ENCODE results near the gene ACE. TPM values are rescaled to one million over a fixed set of nuclear protein-coding genes. Genes with fewer than 3 reads are reported as not detected.
A peak's percentile ranks its signal among the peaks of the same experiment; 100 is the strongest.

The ACE gene
- total RNA-seq, 1 experiment from 2014 or later = 7.6 TPM

DNA sequence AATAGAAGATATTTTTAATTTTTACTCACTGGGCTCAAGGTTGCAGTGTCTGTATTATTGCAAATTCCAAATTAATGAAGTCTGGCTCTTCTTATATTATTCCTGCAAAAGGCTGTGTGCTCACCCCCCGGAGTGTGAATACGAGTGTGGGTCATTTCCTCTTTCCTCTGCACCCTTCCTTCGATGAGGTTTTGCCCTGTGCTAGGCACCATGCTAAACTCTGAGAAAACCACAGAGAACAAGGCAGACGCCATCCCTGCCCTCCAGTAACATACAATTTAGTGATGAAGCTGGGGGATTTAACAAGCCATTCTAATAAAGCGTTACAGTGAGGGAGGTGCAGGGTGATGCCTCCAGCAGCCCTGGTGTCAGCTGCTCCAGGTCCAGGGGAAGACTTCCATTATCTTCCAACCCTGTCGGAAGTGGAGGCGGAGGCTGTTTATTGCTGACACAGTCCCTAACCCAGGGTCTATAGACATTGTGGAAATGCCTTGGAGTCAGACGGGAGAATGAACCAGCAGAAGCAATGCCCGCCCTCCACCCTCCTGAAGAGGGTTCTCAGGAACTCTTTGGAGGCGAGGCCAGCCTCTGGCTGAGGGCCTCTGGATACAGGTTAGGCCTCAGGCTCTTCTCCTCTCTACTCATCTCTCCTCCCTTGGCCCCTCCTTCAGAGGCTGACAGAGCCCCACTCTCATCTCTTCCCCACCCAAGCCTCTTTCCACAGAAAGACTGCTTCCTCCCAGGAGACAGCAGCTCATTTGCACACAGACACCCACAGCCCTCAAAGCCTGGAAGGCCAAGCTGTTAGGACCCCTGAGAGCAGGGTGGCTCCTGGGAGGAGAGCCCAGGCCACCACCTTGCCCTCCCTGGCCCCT is 2.0 kb upstream of the ACE start:
- no peak for DNase-seq (ENCODE audit: low spot score)

DNA sequence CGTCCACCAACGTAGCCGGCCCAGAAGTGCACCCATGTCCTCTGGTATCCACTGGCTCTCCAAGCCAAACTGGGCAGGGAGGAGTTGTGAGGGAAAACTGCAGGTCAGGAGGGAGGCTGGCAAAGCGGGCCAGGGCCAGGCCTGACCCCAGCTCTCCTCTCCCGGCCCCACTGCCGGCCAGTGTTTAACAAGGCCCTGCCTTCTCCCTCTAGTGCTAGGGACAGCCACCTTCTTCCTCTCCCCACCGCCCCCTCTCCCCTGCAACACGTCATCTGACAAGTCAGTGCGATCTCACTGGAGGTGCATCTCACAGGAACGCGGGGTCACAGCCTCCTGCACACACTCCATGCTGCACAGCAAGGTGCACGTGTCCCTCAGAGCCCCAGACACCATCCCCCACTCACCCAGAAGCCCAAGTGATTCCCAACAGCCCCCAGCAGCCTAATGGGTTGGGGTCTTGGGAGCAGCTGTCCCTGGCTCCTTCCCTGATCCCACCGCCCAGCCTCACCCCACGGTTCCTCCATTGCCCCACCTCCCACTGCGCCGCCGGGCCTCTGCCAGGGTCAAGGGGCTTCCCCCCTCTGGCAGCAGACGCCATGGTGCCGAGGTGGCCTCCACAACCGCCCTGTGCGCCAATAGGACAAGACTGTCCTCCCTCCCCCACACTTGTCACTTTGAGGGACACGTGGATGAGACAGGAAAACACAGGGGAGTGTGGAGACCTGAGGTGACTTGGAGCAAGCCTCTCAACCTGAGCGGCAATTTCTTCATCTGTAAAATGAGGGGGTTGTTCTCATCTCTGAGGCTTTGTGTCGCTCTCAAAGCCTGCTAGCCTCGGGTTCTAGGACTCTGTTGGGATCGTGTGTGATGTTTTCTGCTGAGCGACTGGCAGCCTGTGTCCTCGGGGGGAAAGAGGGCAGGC is 1.1 kb upstream of the ACE start:
- DNase-seq (ENCODE audit: low spot score) = no peak

GRCh38 chr17:63476459-63476853 is 405 bp upstream of the ACE start:
- no peak for DNase-seq (ENCODE audit: low spot score)

DNA sequence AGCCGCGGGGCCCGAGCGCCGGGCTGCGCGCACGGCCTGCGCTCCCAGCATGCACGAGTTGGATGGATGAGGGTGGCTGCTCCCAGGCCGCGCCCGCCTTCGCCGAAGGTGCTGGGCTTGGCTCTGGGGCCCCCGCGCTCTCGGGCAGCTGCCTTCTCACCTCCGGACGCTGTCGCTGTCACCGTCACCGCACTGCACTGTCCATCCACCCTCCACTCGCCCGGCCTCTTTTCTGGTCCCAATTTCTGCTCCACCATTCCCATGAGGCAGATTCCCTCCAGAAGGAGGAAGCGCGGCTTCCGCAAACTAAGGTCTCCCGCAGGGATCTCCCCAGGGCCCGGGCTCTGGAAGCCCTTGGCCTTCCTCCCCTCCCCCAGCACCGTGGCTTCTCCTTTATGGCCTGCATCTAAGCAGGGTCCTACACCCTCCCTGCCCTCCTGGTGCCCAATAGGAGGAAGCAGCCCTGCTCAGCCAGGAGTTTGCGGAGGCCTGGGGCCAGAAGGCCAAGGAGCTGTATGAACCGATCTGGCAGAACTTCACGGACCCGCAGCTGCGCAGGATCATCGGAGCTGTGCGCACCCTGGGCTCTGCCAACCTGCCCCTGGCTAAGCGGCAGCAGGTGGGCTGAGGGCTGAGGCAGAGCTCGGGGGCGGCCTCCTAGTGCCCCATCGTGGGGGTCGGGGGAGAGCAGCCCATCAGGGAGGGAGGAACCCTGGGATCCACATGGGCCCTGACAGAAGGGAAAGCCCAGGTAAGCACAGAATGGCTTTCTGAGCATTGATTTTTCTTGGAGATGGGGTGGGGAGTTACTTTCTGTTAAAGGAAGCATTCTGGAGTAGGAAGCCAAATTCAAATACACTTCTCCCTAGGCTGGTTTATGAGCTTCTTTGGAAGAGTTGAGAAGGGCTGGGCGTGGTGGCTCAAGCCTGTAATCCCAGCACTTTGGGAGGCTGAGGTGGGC is 899 bp downstream of the ACE start:
- DNase-seq (ENCODE audit: low spot score) = no peak

DNA sequence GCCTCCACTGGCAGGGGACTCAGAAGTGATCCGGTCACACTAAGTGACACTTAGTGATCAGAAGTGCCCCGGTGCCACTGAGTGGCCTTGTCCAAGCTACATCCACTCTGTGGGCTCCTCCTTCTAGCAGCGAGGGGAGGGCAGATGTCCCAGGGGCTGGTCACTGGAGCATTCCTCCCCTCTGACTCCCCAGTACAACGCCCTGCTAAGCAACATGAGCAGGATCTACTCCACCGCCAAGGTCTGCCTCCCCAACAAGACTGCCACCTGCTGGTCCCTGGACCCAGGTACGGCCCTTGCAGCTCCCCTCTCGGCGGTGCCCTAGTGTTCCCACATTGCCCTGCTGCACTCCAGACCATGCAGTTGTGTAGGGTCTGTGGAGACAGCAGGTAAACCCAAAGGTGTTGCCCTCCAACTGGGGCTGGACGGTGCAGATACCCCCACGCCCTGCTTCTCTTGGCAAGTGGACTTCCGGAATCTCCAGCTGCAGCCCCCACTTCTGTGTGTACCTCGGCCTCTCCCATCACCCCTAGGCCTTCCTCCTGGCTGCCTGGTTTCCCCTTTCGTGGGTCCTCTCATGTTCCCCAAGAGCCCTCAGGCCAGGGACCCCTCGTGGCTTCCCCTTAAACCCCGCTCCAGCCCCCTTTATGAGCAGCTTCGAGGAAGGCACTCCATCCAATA is 2.1 kb downstream of the ACE start:
- peak; percentile 96 for DNase-seq (ENCODE audit: low spot score)

DNA sequence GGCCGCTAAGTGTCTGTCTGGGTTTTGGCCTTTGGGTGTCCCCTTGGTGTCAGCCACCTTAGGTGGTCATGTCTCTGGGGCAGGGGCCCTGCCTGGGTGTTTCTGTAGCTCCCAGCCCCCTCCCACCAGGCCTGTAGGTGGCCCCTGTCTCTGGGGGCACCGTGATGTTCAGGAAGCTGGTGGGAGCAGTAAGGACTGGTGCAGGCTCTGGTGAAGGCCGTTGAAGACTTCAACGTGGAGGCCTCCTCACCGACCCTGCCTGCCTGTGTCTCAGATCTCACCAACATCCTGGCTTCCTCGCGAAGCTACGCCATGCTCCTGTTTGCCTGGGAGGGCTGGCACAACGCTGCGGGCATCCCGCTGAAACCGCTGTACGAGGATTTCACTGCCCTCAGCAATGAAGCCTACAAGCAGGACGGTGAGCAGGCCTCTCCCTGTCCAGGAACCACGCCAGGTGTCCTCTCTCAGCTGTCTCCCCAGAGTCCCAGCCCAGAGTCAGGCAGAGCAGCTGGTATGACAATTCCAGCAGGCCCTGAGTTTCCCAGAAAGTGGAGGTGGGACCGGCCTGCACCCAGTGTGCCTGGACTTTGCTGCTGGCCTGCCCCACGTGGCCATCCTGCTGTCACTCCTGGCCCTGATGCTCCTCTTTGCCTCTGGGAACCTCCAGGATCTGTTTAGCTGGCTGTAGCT is 2.8 kb downstream of the ACE start:
- no peak for DNase-seq (ENCODE audit: low spot score)

- DNase-seq (ENCODE audit: low spot score) = no peak
These were observed 3.4 kb downstream of the ACE start for GRCh38 chr17:63480192-63480784.

DNA sequence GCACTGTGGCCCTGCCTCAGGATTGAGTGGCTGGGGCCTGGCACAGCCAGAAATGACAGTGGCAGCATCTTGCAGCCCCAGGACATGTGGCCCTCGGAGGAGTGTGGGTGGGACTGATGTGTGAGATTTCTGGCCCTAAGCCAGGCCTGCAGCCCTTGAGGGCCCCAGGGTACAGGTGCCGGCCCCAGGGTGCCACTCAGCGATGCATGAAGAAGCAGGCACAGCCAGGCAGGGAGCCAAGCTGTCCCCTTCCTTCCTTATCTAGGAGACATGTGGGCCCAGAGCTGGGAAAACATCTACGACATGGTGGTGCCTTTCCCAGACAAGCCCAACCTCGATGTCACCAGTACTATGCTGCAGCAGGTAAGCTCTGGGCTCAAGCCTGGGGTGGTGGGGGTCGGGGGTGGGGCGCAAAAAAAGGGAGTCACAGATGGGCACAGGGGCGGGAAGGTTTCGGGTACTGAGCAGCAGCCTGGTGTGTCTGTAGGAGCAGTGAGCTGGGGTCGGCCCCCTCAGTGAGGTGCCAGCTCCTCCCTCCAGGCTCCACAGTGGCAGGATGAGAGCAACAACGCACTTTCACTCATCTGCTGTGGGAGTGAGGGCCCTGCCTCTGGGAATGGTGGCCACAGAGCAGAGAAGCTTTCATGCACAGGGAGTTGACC is 4.1 kb downstream of the ACE start:
- DNase-seq (ENCODE audit: low spot score) = no peak

GRCh38 chr17:63481488-63481870 is 4.6 kb downstream of the ACE start:
- DNase-seq (ENCODE audit: low spot score) = no peak

- DNase-seq (ENCODE audit: low spot score) = no peak
These were observed 5.6 kb downstream of the ACE start for GRCh38 chr17:63482509-63482908.

DNA sequence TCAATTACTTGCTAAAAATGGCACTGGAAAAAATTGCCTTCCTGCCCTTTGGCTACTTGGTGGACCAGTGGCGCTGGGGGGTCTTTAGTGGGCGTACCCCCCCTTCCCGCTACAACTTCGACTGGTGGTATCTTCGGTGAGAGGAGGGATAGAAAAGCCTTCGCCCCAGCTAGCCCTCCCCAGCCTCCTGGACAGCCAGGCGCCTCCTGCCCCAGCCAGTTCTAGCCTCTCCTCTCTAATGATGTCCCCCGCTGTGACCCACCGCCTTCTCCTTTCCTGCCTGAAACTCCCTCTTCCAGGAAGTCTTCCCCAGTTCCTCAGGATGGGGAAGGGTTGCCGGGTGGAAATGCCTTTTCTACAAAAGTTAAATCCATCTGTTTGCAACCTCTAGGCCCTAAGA is 6.2 kb downstream of the ACE start:
- no peak for DNase-seq (ENCODE audit: low spot score)

GRCh38 chr17:63483655-63484575 is 7.1 kb downstream of the ACE start:
- no peak for DNase-seq (ENCODE audit: low spot score)

GRCh38 chr17:63486317-63487013 is 9.6 kb downstream of the ACE start:
- DNase-seq (ENCODE audit: low spot score) = no peak

- no peak for DNase-seq (ENCODE audit: low spot score)
These were observed 10.1 kb downstream of the ACE start for GRCh38 chr17:63487014-63487339.

DNA sequence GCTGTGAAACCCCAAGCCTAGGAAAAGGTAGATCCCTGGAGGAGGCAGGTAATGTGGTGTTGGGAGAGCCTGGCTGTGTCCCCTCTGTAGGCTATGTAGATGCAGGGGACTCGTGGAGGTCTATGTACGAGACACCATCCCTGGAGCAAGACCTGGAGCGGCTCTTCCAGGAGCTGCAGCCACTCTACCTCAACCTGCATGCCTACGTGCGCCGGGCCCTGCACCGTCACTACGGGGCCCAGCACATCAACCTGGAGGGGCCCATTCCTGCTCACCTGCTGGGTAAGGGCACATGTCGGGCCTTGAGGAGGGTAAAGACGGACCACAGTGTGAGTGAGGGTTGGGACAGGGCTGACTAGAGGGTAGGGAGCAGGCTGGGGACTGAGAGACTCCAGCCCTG is 12.0 kb downstream of the ACE start:
- no peak for DNase-seq (ENCODE audit: low spot score)

DNA sequence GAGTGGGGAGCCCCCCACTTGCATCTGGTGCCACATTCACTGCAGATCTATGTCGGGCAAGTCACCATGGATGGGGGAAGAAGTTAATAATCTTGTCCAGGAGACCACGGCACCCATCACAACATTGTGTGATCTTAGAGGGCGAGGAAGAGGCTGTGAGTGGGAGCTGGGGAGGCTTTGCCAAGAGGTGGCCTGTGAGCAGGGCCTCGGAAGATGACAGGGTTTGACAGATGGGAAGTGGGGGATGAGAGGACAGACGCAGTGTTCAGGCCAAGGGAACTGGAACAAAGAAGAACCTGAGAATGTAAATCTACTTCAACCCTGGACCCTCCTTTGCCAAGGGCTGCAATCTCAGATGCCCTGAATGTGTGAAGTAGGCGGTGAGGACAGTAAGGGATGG is 12.4 kb downstream of the ACE start:
- DNase-seq (ENCODE audit: low spot score) = no peak

- DNase-seq (ENCODE audit: low spot score) = no peak
These were observed 13.5 kb downstream of the ACE start for GRCh38 chr17:63490329-63490728.

DNA sequence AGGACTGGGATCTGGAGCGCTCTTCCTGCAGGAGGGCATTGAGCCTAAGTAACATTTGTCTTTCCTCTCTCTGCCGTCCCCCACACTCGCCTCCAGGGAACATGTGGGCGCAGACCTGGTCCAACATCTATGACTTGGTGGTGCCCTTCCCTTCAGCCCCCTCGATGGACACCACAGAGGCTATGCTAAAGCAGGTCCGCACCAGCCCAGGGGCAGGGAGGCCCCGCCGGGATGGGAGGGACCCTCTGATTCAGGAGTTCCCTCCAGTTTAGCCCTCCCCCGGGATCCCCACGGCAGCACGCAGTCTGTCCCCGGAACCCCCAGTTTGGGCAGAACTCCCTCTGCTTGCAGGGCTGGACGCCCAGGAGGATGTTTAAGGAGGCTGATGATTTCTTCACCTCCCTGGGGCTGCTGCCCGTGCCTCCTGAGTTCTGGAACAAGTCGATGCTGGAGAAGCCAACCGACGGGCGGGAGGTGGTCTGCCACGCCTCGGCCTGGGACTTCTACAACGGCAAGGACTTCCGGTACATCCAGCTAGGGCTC is 14.1 kb downstream of the ACE start:
- no peak for DNase-seq (ENCODE audit: low spot score)

Data from A172 (cell line).